ENCODE data around the gene GPC4.
"Not testable (repeated sequence)": the region's sequence is repeated elsewhere in the genome, so short reads cannot be mapped to it uniquely, and the experiment has no call there.

Gene GPC4

GRCh38 chrX:133300591-133300990 is 114.7 kb downstream of the GPC4 start:
- DNase-seq, result no peak

- no peak for DNase-seq
These were observed 118.0 kb downstream of the GPC4 start for GRCh38 chrX:133297284-133297683.

GRCh38 chrX:133294126-133294525 is 121.2 kb downstream of the GPC4 start:
- DNase-seq, result no peak

GRCh38 chrX:133290076-133290475 is 125.2 kb downstream of the GPC4 start:
- no peak for DNase-seq

GRCh38 chrX:133287860-133288259 is 127.4 kb downstream of the GPC4 start:
- no peak for DNase-seq

GRCh38 chrX:133285341-133285740 is 129.9 kb downstream of the GPC4 start:
- DNase-seq, result no peak

GRCh38 chrX:133279112-133279730 is 136.1 kb downstream of the GPC4 start:
- DNase-seq, result not testable (repeated sequence)

GRCh38 chrX:133273180-133273579 is 142.1 kb downstream of the GPC4 start:
- no peak for DNase-seq

- DNase-seq, result no peak
These were observed 146.1 kb downstream of the GPC4 start for GRCh38 chrX:133269168-133269567.

GRCh38 chrX:133267621-133268020 is 147.7 kb downstream of the GPC4 start:
- DNase-seq, result no peak

- DNase-seq, result no peak
These were observed 150.0 kb downstream of the GPC4 start for GRCh38 chrX:133265331-133265730.

- no peak for DNase-seq
These were observed 156.8 kb downstream of the GPC4 start for GRCh38 chrX:133258481-133258880.

- no peak for DNase-seq
These were observed 160.6 kb downstream of the GPC4 start for GRCh38 chrX:133254666-133255065.

- no peak for DNase-seq
These were observed 164.1 kb downstream of the GPC4 start for GRCh38 chrX:133251204-133251603.

GRCh38 chrX:133250184-133251100 is 164.8 kb downstream of the GPC4 start:
- no peak for DNase-seq

Data from NCI-H774 (cell line).